NK-92 treated with Interleukin-12 subunit alpha and Interleukin-12 subunit beta, amount 100 ng/mL, for 24 hours (cell line): Measurements from ENCODE around the gene SCGB1C1.

ENCODE experiments used
- DNase-seq: peaks from one replicate; lab custom pipeline; 2025; lab: John Stamatoyannopoulos, UW

SCGB1C1 gene

GRCh38 chr11:205221-206001 is 12.5 kb downstream of the SCGB1C1 start:
- DNase-seq, result no peak

- no peak for DNase-seq
Measured at GRCh38 chr11:206002-206384, 13.1 kb downstream of the SCGB1C1 start.

- DNase-seq, result no peak
Measured at GRCh38 chr11:206526-207207, 13.8 kb downstream of the SCGB1C1 start.

- DNase-seq, result peak; percentile 94
Measured at GRCh38 chr11:207208-207862, 14.5 kb downstream of the SCGB1C1 start, which contains the start of the genes BET1L and RIC8A. BET1L (minus strand) TSS chr11:207399; CDS start chr11:207321, 78 bp downstream. RIC8A (plus strand) TSS chr11:207708; CDS start chr11:208855, 1,147 bp downstream.

- no peak for DNase-seq
Measured at GRCh38 chr11:207863-208180, 14.9 kb downstream of the SCGB1C1 start.

GRCh38 chr11:208181-208916 is 15.5 kb downstream of the SCGB1C1 start:
- DNase-seq, result peak; percentile 68

GRCh38 chr11:208917-209260 is 16.0 kb downstream of the SCGB1C1 start:
- no peak for DNase-seq

GRCh38 chr11:209275-210121 is 16.6 kb downstream of the SCGB1C1 start:
- no peak for DNase-seq

GRCh38 chr11:210122-210802 is 17.4 kb downstream of the SCGB1C1 start:
- DNase-seq, result no peak

- DNase-seq, result no peak
Measured at GRCh38 chr11:210803-211180, 17.9 kb downstream of the SCGB1C1 start.

GRCh38 chr11:211295-211694 is 18.4 kb downstream of the SCGB1C1 start:
- no peak for DNase-seq

GRCh38 chr11:211741-212140 is 18.9 kb downstream of the SCGB1C1 start:
- DNase-seq, result no peak

- DNase-seq, result no peak
Measured at GRCh38 chr11:212150-213100, 19.5 kb downstream of the SCGB1C1 start.

GRCh38 chr11:213111-213510 is 20.2 kb downstream of the SCGB1C1 start:
- DNase-seq, result no peak

GRCh38 chr11:214083-214482 is 21.2 kb downstream of the SCGB1C1 start:
- DNase-seq, result no peak

GRCh38 chr11:215581-216037 is 22.7 kb downstream of the SCGB1C1 start:
- DNase-seq, result no peak

- no peak for DNase-seq
Measured at GRCh38 chr11:216081-216974, 23.4 kb downstream of the SCGB1C1 start.

- DNase-seq, result no peak
Measured at GRCh38 chr11:217704-218103, 24.8 kb downstream of the SCGB1C1 start.
